Heart right ventricle (tissue), 16 donors: ENCODE data around the gene GBE1. TPM values are rescaled to one million over a fixed set of nuclear protein-coding genes. Genes with fewer than 3 reads are reported as not detected.

Experiments used
- ATAC-seq, 8 donors: fragments of 200-7000 bp; cut with Tn5 transposase; one replicate each; pipeline ENCODE4 v1.9.1; 2020; ENCODE audit warnings: mild to moderate bottlenecking in 8 of 8, moderate library complexity in 8 of 8, moderate number of reproducible peaks in 1 of 8
- DNase-seq, 2 donors: peaks; one replicate each; pipeline ENCODE4 v3.0.0-alpha.2; 2020
- H3K27ac ChIP-seq, 10 donors: fragments of 200-600 bp; sonication (generic) in 2 of 10; one replicate each; pipeline versions ENCODE4 v1.5.0 to v1.8.0; 2020 to 2022; ENCODE audit warnings: mild to moderate bottlenecking in 3 of 10
- H3K27me3 ChIP-seq, 7 donors: fragments of 200-600 bp; one replicate each; pipeline ENCODE4 v1.8.0; 2021 to 2022; ENCODE audit warnings: mild to moderate bottlenecking in 2 of 7
- H3K36me3 ChIP-seq, 9 donors: fragments of 200-600 bp; sonication (generic) in 1 of 9; one replicate each; pipeline versions ENCODE4 v1.5.0 to v1.8.0; 2020 to 2022; ENCODE audit warnings: mild to moderate bottlenecking in 2 of 9
- H3K4me1 ChIP-seq, 9 donors: fragments of 200-600 bp; sonication (generic) in 1 of 9; one replicate each; pipeline versions ENCODE4 v1.5.0 to v1.8.0; 2020 to 2022; ENCODE audit warnings: mild to moderate bottlenecking in 4 of 9
- H3K4me3 ChIP-seq, 10 donors: fragments of 200-600 bp; sonication (generic) in 2 of 10; one replicate each; pipeline versions ENCODE4 v1.5.0 to v1.8.0; 2020 to 2022; ENCODE audit warnings: mild to moderate bottlenecking in 7 of 10, moderate library complexity in 2 of 10
- H3K9me3 ChIP-seq, 11 donors: fragments of 200-600 bp in 10 of 11; sonication (generic) in 2 of 11; one replicate each; pipeline versions ENCODE4 v1.5.0 to v1.8.0; 2013 to 2022; ENCODE audit warnings: mild to moderate bottlenecking in 2 of 11, control low read depth in 1 of 11, moderate library complexity in 1 of 11
- CTCF ChIP-seq, 9 donors: fragments of 200-600 bp; sonication (generic) in 2 of 9; IDR thresholded peaks; one replicate each; pipeline versions ENCODE4 v1.5.0 to v1.8.0; 2021 to 2022; ENCODE audit warnings: antibody characterized with exemption in 9 of 9, mild to moderate bottlenecking in 5 of 9, moderate library complexity in 1 of 9
- WGBS, 2 donors: extraction: QIAGEN DNeasy Blood & Tissue Kit; methylation state at CpG; one replicate each; pipeline ENCODE4 v1.1.7; 2013; ENCODE audit warnings: inconsistent platforms in 1 of 2; 5-methylcytosine and 5-hydroxymethylcytosine counted together
- intact Hi-C, 10 donors: fragments of 100-400 bp; cut with DNase I; formaldehyde crosslinking; loops; one replicate each; pipeline versions ENCODE4 v1.11.1 to v1.14.2; 2022
- long read RNA-seq, 3 donors: library from polyadenylated mRNA; unstranded; transcript quantifications; one replicate each; pipeline ENCODE4 v2.0.0, GENCODE V29; 2020 to 2021
- polyA plus RNA-seq, 2 donors: library from polyadenylated mRNA; stranded (reverse); fragments of 200-250 nt; gene quantifications; one replicate each; pipeline ENCODE4 v1.2.3, GENCODE V29; 2013
- total RNA-seq, 10 donors: library from RNA; stranded (reverse); fragmentation: NEBNext Ultra II Directional in 3 of 10; extraction: Animal tissue kit (Norgen Biotek cat#: 25700) in 3 of 10; gene quantifications; one replicate each; pipeline versions ENCODE4 v1.2.1 to v1.2.4, GENCODE V29; 2021 to 2023
- donor health status: Arrhythmogenic right ventricular cardiomyopathy.
- donor health status: ischemic (EF 13 %, LVEDD 7.1; RV severe dilation, severe dysfunction).
- donor health status: healthy with polysubstance abuse.
- donor health status: DM: no; HTN: yes; CAD: no.
- donor health status: DM: no; HTN: no; CAD: no.
- donor health status: ischemic (EF 25% LVEDD 6.9; RV normal size, moderate dysfunction).
- donor health status: ischemic (EF 25% LVEDD 5.7; RV mildly dilated, moderate dysfunction).
- donor health status: healthy.
- donor health status: DM: yes; HTN: yes; CAD: no.
- donor health status: Ischemic cardiomyopathy.
- donor health status: ischemic (EF 35%, LVEDD 5.7; RV mildly dilated, moderate dysfunction).
- donor health status: nonischemic (EF 11% LVEDD 7.7; RV severe dilation, severe dysfunction).
- donor health status: DM: yes; HTN: yes; CAD: no.
- donor health status: PGD.
- donor health status: ischemic (EF 29% LVEDD 5.4; RV normal size, mild dysfunction).
- donor health status: nonischemic (EF 23%, LVEDD 6.1; RV moderate dilation, normal function).

Gene GBE1
- 100 to 1,000 TPM in 5 of 10 donors, 10 to 100 TPM in 5; 69.9 to 153 (median 98.8) TPM for total RNA-seq
- polyA plus RNA-seq = 100 to 1,000 TPM in 1 of 2 donors, 10 to 100 TPM in 1; 24.8 to 126 TPM
- long read RNA-seq, donor 1, transcript GBE1-201 (16 exons, 3,461 nt) = major isoform, 328 of 351 reads
- long read RNA-seq, donor 1, partial matches to known transcripts = 11 of 351 reads
- long read RNA-seq, donor 1, other reads (novel, unspliced or antisense) = 12 of 351 reads
- long read RNA-seq, donor 2, transcript GBE1-201 (16 exons, 3,461 nt) = major isoform, 518 of 551 reads
- long read RNA-seq, donor 2, partial matches to known transcripts = 17 of 551 reads
- long read RNA-seq, donor 2, other reads (novel, unspliced or antisense) = 16 of 551 reads
- long read RNA-seq, donor 3, transcript GBE1-201 (16 exons, 3,461 nt) = major isoform, 846 of 955 reads
- long read RNA-seq, donor 3, partial matches to known transcripts = 68 of 955 reads
- long read RNA-seq, donor 3, other reads (novel, unspliced or antisense) = 41 of 955 reads

DNA sequence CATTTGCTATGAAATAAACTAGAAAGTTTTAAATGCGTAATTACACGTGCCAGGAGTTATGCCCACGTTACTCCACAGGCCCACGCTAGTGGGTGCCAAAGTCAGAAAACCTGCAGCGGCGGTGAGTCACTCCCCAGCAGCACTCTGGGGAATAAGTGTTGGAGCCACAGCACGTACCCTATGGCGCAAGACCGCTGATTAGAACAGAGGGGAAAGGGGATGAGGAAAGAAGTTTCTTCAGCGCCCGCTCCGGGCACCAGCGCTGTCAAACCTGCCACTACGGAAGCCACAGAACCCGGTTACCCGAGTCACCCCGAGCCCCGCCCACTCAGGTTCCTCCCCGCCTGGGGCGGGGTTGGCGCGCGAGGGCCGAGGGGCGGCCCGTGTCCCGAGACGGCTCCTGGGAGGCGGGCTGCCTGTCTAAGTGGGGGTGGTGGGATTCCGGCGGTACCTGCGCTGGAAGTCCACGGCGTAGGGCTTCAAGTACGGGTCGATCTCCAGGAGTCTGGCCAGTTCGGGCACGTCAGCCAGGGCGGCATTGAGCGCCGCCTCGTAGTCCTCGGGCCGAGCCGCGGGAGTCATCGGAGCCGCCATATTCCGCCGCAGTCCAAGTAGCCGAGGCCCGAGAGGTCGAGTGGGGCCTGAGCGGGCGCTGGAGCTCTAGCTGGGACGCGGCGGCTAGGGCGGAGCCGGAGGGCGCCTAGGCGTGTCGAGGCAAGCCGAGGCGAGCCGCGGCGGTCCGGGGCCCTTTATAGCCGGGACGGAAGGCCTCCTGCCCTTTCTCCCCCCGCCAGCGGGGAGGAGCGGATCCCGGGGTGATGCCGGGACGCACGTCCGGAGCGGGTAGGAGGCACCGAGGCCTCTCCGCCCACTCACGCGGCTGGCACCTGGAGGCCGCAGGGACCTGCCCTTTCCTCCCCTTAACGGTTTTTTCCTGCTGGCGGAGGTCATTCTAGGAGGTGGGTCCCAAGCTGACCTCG is at the start of gene GBE1:
TSS of gene GBE1 (minus strand) at position 722 of the 980 bp plus-strand sequence. CDS start at position 594, 128 bp downstream.
- Histone ChIP-seq H3K27ac (peak within 1 kb of the TSS; percentile 96 to 100 (median 99)), H3K9me3 (no peaks in the 10 kb centered on the region), H3K27me3 (no peaks in the 10 kb centered on the region), H3K4me3 (peak within 1 kb of the TSS; percentile 48 to 82 (median 72)), H3K36me3 (peaks cover 0 to 14% (median 0%) of the 10 kb centered on the region in 9 donors), H3K4me1 (peaks cover 3 to 66% (median 56%) of the 10 kb centered on the region in 9 donors)
- 0% methylated on average over 88 of the region's 88 CpGs for WGBS, 2 donors
- DNase-seq = peak; percentile 92 to 93
- TF ChIP-seq CTCF (IDR thresholded peaks at IDR 0.05) = peak in 7 of 9 donors; percentile 22 to 65 (median 47)
- intact Hi-C loops = loop anchor here in 4 of 10 donors (5.0 to 10.0 kb wide), 5 partner anchors 86 to 374 kb away; no protein-coding TSS in a partner anchor
- peak; percentile 92 to 97 (median 94) for ATAC-seq

DNA sequence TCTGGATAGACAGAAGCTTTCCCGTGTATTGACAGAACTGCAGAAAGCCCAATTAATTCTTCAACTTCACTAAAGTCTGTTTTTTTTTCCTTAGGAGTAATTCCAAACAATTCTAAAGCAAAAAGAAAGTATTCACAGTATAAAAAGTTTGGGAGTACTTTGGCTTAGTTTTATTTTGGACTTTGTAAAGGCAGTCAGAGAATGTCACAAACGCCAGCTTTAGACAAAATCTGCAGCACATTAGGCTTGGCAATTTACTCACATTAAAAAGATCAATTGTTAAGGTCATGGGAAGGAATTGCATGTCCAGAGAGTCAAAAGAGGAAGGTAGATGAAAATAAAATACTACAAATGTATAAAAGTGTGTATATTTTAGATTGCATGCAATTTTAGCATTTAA is 47.5 kb upstream of the GBE1 start:
- 76 to 84% methylated on average over 2 of the region's 2 CpGs for WGBS, 2 donors
- DNase-seq (no peak), ATAC-seq (no peak)
- H3K4me3 ChIP-seq = no peak overlapping the region
- H3K4me1 ChIP-seq = no peaks in the 10 kb centered on the region
- H3K9me3 ChIP-seq = peaks cover 0 to 5% (median 0%) of the 10 kb centered on the region in 11 donors
- no peak for TF ChIP-seq CTCF (IDR thresholded peaks at IDR 0.05)
- no peak overlapping the region for H3K27ac ChIP-seq
- H3K27me3 ChIP-seq = no peaks in the 10 kb centered on the region
- intact Hi-C loops = no loop called here
- no peaks in the 10 kb centered on the region for H3K36me3 ChIP-seq

- 33 to 36% methylated on average over 4 of the region's 4 CpGs for WGBS, 2 donors
- Histone ChIP-seq H3K27me3 (no peaks in the 10 kb centered on the region), H3K4me1 (no peaks in the 10 kb centered on the region), H3K27ac (no peak overlapping the region), H3K4me3 (no peak overlapping the region), H3K36me3 (no peaks in the 10 kb centered on the region), H3K9me3 (peaks cover 0 to 3% (median 0%) of the 10 kb centered on the region in 11 donors)
- intact Hi-C loops = no loop called here
- TF ChIP-seq CTCF (IDR thresholded peaks at IDR 0.05) = no peak
- no peak for ATAC-seq
- DNase-seq = no peak
These were observed 38.0 kb upstream of the GBE1 start for GRCh38 chr3:81799403-81799802.

- no peaks in the 10 kb centered on the region for H3K27me3 ChIP-seq
- H3K36me3 ChIP-seq = no peaks in the 10 kb centered on the region
- peaks cover 0 to 24% (median 15%) of the 10 kb centered on the region in 9 donors for H3K4me1 ChIP-seq
- no peak for TF ChIP-seq CTCF (IDR thresholded peaks at IDR 0.05)
- intact Hi-C loops = loop anchor here in 1 of 10 donors (5.0 kb wide), 1 partner anchor 126 kb away; no protein-coding TSS in a partner anchor
- DNase-seq (no peak), ATAC-seq (no peak)
- H3K4me3 ChIP-seq = no peak overlapping the region
- no peak overlapping the region for H3K27ac ChIP-seq
- peaks cover 0 to 3% (median 0%) of the 10 kb centered on the region in 11 donors for H3K9me3 ChIP-seq
These were observed 32.0 kb upstream of the GBE1 start for GRCh38 chr3:81793410-81793809.
